Measurements from ENCODE around the gene LYRM4.

DNA sequence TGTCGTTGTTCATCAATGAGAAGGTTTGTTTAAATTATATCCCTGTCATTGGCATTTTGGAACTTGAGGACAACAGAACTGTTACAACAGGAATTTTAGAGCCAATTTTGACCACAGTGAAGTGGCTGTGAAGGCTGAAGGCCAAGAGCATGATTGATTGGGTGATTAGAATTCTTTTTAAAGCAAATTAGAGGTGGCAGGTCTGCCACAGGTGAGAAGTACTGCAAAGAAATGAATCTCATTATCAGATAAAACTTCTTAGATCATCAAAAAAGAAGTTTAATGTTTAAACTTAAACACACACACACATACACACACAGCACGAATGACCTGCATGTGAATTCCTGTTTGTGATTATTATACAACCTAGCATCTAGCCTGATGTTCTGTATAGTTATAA lies 32.9 kb upstream of the LYRM4 start:
- TF ChIP-seq, protein P1, sequence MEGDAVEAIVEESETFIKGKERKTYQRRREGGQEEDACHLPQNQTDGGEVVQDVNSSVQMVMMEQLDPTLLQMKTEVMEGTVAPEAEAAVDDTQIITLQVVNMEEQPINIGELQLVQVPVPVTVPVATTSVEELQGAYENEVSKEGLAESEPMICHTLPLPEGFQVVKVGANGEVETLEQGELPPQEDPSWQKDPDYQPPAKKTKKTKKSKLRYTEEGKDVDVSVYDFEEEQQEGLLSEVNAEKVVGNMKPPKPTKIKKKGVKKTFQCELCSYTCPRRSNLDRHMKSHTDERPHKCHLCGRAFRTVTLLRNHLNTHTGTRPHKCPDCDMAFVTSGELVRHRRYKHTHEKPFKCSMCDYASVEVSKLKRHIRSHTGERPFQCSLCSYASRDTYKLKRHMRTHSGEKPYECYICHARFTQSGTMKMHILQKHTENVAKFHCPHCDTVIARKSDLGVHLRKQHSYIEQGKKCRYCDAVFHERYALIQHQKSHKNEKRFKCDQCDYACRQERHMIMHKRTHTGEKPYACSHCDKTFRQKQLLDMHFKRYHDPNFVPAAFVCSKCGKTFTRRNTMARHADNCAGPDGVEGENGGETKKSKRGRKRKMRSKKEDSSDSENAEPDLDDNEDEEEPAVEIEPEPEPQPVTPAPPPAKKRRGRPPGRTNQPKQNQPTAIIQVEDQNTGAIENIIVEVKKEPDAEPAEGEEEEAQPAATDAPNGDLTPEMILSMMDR (tag by site-specific recombination; IDR thresholded peaks at IDR 0.05) = no peak
- TF ChIP-seq, protein P2, sequence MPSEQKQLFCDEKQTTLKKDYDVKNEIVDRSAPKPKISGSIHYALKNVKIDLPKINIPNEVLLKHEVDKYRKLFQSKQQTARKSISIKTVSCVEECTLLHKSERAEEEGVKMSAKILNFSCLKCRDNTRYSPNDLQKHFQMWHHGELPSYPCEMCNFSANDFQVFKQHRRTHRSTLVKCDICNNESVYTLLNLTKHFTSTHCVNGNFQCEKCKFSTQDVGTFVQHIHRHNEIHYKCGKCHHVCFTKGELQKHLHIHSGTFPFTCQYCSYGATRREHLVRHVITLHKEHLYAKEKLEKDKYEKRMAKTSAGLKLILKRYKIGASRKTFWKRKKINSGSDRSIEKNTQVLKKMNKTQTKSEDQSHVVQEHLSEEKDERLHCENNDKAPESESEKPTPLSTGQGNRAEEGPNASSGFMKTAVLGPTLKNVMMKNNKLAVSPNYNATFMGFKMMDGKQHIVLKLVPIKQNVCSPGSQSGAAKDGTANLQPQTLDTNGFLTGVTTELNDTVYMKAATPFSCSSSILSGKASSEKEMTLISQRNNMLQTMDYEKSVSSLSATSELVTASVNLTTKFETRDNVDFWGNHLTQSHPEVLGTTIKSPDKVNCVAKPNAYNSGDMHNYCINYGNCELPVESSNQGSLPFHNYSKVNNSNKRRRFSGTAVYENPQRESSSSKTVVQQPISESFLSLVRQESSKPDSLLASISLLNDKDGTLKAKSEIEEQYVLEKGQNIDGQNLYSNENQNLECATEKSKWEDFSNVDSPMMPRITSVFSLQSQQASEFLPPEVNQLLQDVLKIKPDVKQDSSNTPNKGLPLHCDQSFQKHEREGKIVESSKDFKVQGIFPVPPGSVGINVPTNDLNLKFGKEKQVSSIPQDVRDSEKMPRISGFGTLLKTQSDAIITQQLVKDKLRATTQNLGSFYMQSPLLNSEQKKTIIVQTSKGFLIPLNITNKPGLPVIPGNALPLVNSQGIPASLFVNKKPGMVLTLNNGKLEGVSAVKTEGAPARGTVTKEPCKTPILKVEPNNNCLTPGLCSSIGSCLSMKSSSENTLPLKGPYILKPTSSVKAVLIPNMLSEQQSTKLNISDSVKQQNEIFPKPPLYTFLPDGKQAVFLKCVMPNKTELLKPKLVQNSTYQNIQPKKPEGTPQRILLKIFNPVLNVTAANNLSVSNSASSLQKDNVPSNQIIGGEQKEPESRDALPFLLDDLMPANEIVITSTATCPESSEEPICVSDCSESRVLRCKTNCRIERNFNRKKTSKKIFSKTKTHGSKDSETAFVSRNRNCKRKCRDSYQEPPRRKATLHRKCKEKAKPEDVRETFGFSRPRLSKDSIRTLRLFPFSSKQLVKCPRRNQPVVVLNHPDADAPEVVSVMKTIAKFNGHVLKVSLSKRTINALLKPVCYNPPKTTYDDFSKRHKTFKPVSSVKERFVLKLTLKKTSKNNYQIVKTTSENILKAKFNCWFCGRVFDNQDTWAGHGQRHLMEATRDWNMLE (tag by site-specific recombination; conservative IDR thresholded peaks at IDR 0.05; ENCODE audit: low read depth) = no peak
- TF ChIP-seq ZNF621 (tag by site-specific recombination; IDR thresholded peaks at IDR 0.05) (no peak), ZNF16 (tag by site-specific recombination; IDR thresholded peaks at IDR 0.05; ENCODE audit: low read depth) (no peak), ZNF311 (tag by site-specific recombination; IDR thresholded peaks at IDR 0.05; ENCODE audit: borderline replicate concordance) (no peak), ZBTB20 (tag by site-specific recombination; IDR thresholded peaks at IDR 0.05) (no peak)

Measured in HEK293 (cell line).